ENCODE measurements around the gene PPAT. TPM values are rescaled to one million over a fixed set of nuclear protein-coding genes. Genes with fewer than 3 reads are reported as not detected.
A peak's percentile ranks its signal among the peaks of the same experiment; 100 is the strongest.

PPAT gene
- total RNA-seq, 3 donors from 2014 or later = 5.6 to 8.9 (median 6.6) TPM

- no peak for DNase-seq (ENCODE audit: low spot score in 2 of 2)
- Histone ChIP-seq H3K36me3 (no peaks in the 10 kb centered on the region), H3K27ac (no peak overlapping the region), H3K27me3 (no peaks in the 10 kb centered on the region), H3K4me1 (no peaks in the 10 kb centered on the region), H3K4me3 (no peak overlapping the region), H3K9me3 (no peaks in the 10 kb centered on the region)
- intact Hi-C loops (cut with DNase I; ENCODE audit: low total_unique reads) = no loop called here
- TF ChIP-seq POLR2AphosphoS5 (IDR thresholded peaks at IDR 0.05) (no peak), POLR2A (IDR thresholded peaks at IDR 0.05) (no peak), CTCF (IDR thresholded peaks at IDR 0.05) (no peak)
Measured at GRCh38 chr4:56405016-56405415, 30.4 kb downstream of the PPAT start.

GRCh38 chr4:56400560-56400959 lies 34.9 kb downstream of the PPAT start:
- Histone ChIP-seq H3K4me1 (no peaks in the 10 kb centered on the region), H3K4me3 (no peak overlapping the region), H3K9me3 (no peaks in the 10 kb centered on the region), H3K27me3 (no peaks in the 10 kb centered on the region), H3K36me3 (no peaks in the 10 kb centered on the region), H3K27ac (no peak overlapping the region)
- TF ChIP-seq CTCF (IDR thresholded peaks at IDR 0.05) (no peak), POLR2A (IDR thresholded peaks at IDR 0.05) (no peak), POLR2AphosphoS5 (IDR thresholded peaks at IDR 0.05) (no peak)
- no peak for DNase-seq (ENCODE audit: low spot score in 2 of 2)
- intact Hi-C loops (cut with DNase I; ENCODE audit: low total_unique reads) = no loop called here

- DNase-seq (ENCODE audit: low spot score in 2 of 2) = no peak
- Histone ChIP-seq H3K36me3 (no peaks in the 10 kb centered on the region), H3K27me3 (no peaks in the 10 kb centered on the region), H3K4me1 (no peaks in the 10 kb centered on the region), H3K9me3 (no peaks in the 10 kb centered on the region), H3K4me3 (no peak overlapping the region), H3K27ac (no peak overlapping the region)
- intact Hi-C loops (cut with DNase I; ENCODE audit: low total_unique reads) = no loop called here
- TF ChIP-seq POLR2A (IDR thresholded peaks at IDR 0.05) (no peak), CTCF (IDR thresholded peaks at IDR 0.05) (no peak), POLR2AphosphoS5 (IDR thresholded peaks at IDR 0.05) (no peak)
Measured at GRCh38 chr4:56391270-56391669, 44.1 kb downstream of the PPAT start.

GRCh38 chr4:56389558-56389957 lies 45.9 kb downstream of the PPAT start:
- Histone ChIP-seq H3K27ac (no peak overlapping the region), H3K27me3 (no peaks in the 10 kb centered on the region), H3K4me3 (no peak overlapping the region), H3K9me3 (no peaks in the 10 kb centered on the region), H3K36me3 (no peaks in the 10 kb centered on the region), H3K4me1 (peaks cover 0 to 3% of the 10 kb centered on the region in 2 donors)
- DNase-seq (ENCODE audit: low spot score in 2 of 2) = no peak
- intact Hi-C loops (cut with DNase I; ENCODE audit: low total_unique reads) = no loop called here
- TF ChIP-seq CTCF (IDR thresholded peaks at IDR 0.05) (no peak), POLR2A (IDR thresholded peaks at IDR 0.05) (no peak), POLR2AphosphoS5 (IDR thresholded peaks at IDR 0.05) (no peak)

GRCh38 chr4:56388306-56388705 lies 47.1 kb downstream of the PPAT start:
- peak overlapping the region; percentile 97 to 99 for H3K27ac ChIP-seq
- no peaks in the 10 kb centered on the region for H3K9me3 ChIP-seq
- no peaks in the 10 kb centered on the region for H3K27me3 ChIP-seq
- H3K36me3 ChIP-seq = no peaks in the 10 kb centered on the region
- H3K4me1 ChIP-seq = peaks cover 0 to 3% of the 10 kb centered on the region in 2 donors
- TF ChIP-seq CTCF (IDR thresholded peaks at IDR 0.05) (no peak), POLR2AphosphoS5 (IDR thresholded peaks at IDR 0.05) (no peak), POLR2A (IDR thresholded peaks at IDR 0.05) (no peak)
- intact Hi-C loops (cut with DNase I; ENCODE audit: low total_unique reads) = no loop called here
- H3K4me3 ChIP-seq = peak overlapping the region; percentile 70 to 88 (median 81)
- DNase-seq (ENCODE audit: low spot score in 2 of 2) = no peak
